Measurements from ENCODE around the gene PADI3. TPM values are rescaled to one million over a fixed set of nuclear protein-coding genes. Genes with fewer than 3 reads are reported as not detected.

The PADI3 gene
- total and polyA plus RNA-seq, 2 of the 13 experiments (the other 11 are each of a cell fraction or from before 2014, with no cell fraction given): not detected

DNA sequence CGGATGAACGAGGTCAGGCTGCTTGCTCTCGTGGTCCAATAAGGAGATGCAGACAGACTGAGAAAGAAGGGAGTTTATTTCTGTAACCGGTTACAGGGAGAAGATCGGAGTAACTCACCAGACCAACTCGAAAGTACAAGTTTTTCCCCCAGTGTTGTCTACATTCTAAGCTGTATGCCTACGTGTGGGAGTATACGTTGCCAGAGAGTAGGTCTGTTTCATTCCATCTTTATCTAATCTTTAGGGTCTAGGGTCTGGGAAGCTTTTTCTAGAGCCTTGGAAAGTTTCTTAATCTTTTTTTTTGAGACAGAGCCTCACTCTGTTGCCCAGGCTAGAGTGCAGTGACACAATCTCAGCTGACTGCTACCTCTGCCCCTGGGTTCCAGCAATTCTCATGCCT lies 48.7 kb upstream of the PADI3 start:
- H4K20me1 ChIP-seq (ENCODE audit: insufficient read depth, low read length): no peaks in the 10 kb centered on the region
- WGBS (ENCODE audit: low lambda C conversion rate): 57% methylated on average over 8 of the region's 8 CpGs
- intact Hi-C loops (cut with micrococcal nuclease; ENCODE audit: unreplicated experiment) (no loop called here), in situ Hi-C loops (cut with HindIII; ENCODE audit: extremely low pct_ligation_motif_present, low pct_unique_long_range_greater_than_20kb) (no loop called here)
- H3K79me2 ChIP-seq (ENCODE audit: insufficient read depth, low read length): no peaks in the 10 kb centered on the region
- H3K27ac ChIP-seq (ENCODE audit: extremely low read length, insufficient read depth, low read length): no peak overlapping the region
- ChIA-PET POLR2A (no interaction called here), CTCF (ENCODE audit: low intra/inter-chr PET ratio, low total read pairs) (no interaction called here)
- H3K4me2 ChIP-seq (ENCODE audit: low read depth, low read length): no peak overlapping the region
- H3K4me1 ChIP-seq (ENCODE audit: insufficient read depth, low read length): 0 out of 2 replicates have a peak, but pooled peaks cover 10% of the 10 kb centered on the region
- DNase-seq (ENCODE audit: low spot score) (no peak), FAIRE-seq (no peak), ATAC-seq (no peak)
- H3K36me3 ChIP-seq (replicated peaks in 1 of 2; ENCODE audit: control insufficient read depth in 1 of 2, insufficient read depth in 2 of 2, low read length in 2 of 2): no peaks in the 10 kb centered on the region
- no peaks in the 10 kb centered on the region for H3K9me3 ChIP-seq (ENCODE audit: low read length)
- H3K9ac ChIP-seq (ENCODE audit: insufficient read depth, low read depth, low read length): no peak overlapping the region
- H3K4me3 ChIP-seq (replicated peaks in 1 of 3; ENCODE audit: insufficient read depth in 1 of 3, low read depth in 2 of 3, low read length in 3 of 3): no peak overlapping the region
- no peak overlapping the region for H2AFZ ChIP-seq (ENCODE audit: low read length)
- H3K27me3 ChIP-seq (ENCODE audit: control insufficient read depth in 1 of 2, insufficient read depth in 2 of 2, low read length in 2 of 2): peaks cover 0 to 5% of the 10 kb centered on the region in 2 experiments; a peak in 2 of 5 replicates
- no TSS peak for BruUV-seq (replicated peaks)
- TF ChIP-seq SNAPC2 (CRISPR knock-in tag; IDR thresholded peaks at IDR 0.05) (no peak), RCOR2 (CRISPR knock-in tag; IDR thresholded peaks at IDR 0.05) (no peak), CCDC6 (CRISPR knock-in tag; IDR thresholded peaks at IDR 0.05) (no peak), FOXC1 (CRISPR knock-in tag; IDR thresholded peaks at IDR 0.05; ENCODE audit: borderline replicate concordance) (no peak), ELF4 (CRISPR knock-in tag; IDR thresholded peaks at IDR 0.05; ENCODE audit: borderline replicate concordance) (no peak), STAG1 (CRISPR knock-in tag; IDR thresholded peaks at IDR 0.05) (no peak), ZSCAN12 (CRISPR knock-in tag; IDR thresholded peaks at IDR 0.05) (no peak), AKAP8 (CRISPR knock-in tag; IDR thresholded peaks at IDR 0.05) (no peak), EED (CRISPR knock-in tag; IDR thresholded peaks at IDR 0.05) (no peak)
- TF ChIP-seq, protein P1, sequence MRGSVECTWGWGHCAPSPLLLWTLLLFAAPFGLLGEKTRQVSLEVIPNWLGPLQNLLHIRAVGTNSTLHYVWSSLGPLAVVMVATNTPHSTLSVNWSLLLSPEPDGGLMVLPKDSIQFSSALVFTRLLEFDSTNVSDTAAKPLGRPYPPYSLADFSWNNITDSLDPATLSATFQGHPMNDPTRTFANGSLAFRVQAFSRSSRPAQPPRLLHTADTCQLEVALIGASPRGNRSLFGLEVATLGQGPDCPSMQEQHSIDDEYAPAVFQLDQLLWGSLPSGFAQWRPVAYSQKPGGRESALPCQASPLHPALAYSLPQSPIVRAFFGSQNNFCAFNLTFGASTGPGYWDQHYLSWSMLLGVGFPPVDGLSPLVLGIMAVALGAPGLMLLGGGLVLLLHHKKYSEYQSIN (CRISPR knock-in tag; IDR thresholded peaks at IDR 0.05; ENCODE audit: borderline replicate concordance): no peak
- TF ChIP-seq, protein P2, sequence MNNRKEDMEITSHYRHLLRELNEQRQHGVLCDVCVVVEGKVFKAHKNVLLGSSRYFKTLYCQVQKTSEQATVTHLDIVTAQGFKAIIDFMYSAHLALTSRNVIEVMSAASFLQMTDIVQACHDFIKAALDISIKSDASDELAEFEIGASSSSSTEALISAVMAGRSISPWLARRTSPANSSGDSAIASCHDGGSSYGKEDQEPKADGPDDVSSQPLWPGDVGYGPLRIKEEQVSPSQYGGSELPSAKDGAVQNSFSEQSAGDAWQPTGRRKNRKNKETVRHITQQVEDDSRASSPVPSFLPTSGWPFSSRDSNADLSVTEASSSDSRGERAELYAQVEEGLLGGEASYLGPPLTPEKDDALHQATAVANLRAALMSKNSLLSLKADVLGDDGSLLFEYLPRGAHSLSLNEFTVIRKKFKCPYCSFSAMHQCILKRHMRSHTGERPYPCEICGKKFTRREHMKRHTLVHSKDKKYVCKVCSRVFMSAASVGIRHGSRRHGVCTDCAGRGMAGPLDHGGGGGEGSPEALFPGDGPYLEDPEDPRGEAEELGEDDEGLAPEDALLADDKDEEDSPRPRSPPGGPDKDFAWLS (CRISPR knock-in tag; IDR thresholded peaks at IDR 0.05; ENCODE audit: borderline replicate concordance): no peak
- TF ChIP-seq, protein P3, sequence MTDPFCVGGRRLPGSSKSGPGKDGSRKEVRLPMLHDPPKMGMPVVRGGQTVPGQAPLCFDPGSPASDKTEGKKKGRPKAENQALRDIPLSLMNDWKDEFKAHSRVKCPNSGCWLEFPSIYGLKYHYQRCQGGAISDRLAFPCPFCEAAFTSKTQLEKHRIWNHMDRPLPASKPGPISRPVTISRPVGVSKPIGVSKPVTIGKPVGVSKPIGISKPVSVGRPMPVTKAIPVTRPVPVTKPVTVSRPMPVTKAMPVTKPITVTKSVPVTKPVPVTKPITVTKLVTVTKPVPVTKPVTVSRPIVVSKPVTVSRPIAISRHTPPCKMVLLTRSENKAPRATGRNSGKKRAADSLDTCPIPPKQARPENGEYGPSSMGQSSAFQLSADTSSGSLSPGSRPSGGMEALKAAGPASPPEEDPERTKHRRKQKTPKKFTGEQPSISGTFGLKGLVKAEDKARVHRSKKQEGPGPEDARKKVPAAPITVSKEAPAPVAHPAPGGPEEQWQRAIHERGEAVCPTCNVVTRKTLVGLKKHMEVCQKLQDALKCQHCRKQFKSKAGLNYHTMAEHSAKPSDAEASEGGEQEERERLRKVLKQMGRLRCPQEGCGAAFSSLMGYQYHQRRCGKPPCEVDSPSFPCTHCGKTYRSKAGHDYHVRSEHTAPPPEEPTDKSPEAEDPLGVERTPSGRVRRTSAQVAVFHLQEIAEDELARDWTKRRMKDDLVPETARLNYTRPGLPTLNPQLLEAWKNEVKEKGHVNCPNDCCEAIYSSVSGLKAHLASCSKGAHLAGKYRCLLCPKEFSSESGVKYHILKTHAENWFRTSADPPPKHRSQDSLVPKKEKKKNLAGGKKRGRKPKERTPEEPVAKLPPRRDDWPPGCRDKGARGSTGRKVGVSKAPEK (CRISPR knock-in tag; IDR thresholded peaks at IDR 0.05; ENCODE audit: borderline replicate concordance): no peak
- TF ChIP-seq, protein P4, sequence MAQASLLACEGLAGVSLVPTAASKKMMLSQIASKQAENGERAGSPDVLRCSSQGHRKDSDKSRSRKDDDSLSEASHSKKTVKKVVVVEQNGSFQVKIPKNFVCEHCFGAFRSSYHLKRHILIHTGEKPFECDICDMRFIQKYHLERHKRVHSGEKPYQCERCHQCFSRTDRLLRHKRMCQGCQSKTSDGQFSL (CRISPR knock-in tag; IDR thresholded peaks at IDR 0.05): no peak

All from HepG2 (cell line).